Left renal pelvis (tissue), 4 donors: ENCODE data around the gene ATRX. TPM values are rescaled to one million over a fixed set of nuclear protein-coding genes. Genes with fewer than 3 reads are reported as not detected.
"Not testable (repeated sequence)": the region's sequence is repeated elsewhere in the genome, so short reads cannot be mapped to it uniquely, and the experiment has no call there.

Source experiments
- DNase-seq, 4 donors: peaks; one replicate each; pipeline ENCODE4 v3.0.0-alpha.2; 2013; ENCODE audit warnings: low read depth in 4 of 4, low spot score in 3 of 4
- polyA plus RNA-seq, 4 donors: library from polyadenylated mRNA; unstranded; fragments of 120-200 nt; gene quantifications; one replicate each; pipeline ENCODE4 v1.2.1, GENCODE V29; 2013; ENCODE audit not compliant: insufficient read length in 4 of 4

ATRX gene, protein sequence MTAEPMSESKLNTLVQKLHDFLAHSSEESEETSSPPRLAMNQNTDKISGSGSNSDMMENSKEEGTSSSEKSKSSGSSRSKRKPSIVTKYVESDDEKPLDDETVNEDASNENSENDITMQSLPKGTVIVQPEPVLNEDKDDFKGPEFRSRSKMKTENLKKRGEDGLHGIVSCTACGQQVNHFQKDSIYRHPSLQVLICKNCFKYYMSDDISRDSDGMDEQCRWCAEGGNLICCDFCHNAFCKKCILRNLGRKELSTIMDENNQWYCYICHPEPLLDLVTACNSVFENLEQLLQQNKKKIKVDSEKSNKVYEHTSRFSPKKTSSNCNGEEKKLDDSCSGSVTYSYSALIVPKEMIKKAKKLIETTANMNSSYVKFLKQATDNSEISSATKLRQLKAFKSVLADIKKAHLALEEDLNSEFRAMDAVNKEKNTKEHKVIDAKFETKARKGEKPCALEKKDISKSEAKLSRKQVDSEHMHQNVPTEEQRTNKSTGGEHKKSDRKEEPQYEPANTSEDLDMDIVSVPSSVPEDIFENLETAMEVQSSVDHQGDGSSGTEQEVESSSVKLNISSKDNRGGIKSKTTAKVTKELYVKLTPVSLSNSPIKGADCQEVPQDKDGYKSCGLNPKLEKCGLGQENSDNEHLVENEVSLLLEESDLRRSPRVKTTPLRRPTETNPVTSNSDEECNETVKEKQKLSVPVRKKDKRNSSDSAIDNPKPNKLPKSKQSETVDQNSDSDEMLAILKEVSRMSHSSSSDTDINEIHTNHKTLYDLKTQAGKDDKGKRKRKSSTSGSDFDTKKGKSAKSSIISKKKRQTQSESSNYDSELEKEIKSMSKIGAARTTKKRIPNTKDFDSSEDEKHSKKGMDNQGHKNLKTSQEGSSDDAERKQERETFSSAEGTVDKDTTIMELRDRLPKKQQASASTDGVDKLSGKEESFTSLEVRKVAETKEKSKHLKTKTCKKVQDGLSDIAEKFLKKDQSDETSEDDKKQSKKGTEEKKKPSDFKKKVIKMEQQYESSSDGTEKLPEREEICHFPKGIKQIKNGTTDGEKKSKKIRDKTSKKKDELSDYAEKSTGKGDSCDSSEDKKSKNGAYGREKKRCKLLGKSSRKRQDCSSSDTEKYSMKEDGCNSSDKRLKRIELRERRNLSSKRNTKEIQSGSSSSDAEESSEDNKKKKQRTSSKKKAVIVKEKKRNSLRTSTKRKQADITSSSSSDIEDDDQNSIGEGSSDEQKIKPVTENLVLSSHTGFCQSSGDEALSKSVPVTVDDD (N-terminal part only)
- 10 to 100 TPM; 80.8 to 91.0 (median 85.6) TPM for polyA plus RNA-seq

- DNase-seq, result peak; percentile 47 to 73 (median 64)
Measured at GRCh38 chrX:77785486-77786364, at the start of gene ATRX. TSS of gene ATRX (minus strand) at chrX:77786216. CDS start at chrX:77786001, 215 bp downstream.

DNA sequence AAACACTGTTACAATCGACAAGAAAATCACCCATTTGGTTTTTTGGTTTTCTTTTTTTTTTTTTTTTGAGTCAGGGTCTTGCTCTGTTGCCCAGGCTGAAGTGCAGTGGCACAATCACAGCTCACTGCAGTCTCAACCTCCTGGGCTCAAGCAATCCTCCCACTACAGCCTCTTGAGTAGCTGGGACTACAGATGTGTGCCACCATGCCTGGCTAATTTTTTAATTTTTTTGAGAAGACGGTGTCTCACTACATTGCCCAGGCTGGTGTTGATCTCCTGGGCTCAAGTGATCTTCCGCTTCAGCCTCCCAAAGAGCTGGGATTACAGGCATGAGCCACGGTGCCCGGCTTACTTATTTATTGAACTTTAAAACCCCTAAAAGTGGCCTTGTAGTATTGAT is 45.5 kb upstream of the ATRX start:
- DNase-seq, result not testable (repeated sequence)

DNA sequence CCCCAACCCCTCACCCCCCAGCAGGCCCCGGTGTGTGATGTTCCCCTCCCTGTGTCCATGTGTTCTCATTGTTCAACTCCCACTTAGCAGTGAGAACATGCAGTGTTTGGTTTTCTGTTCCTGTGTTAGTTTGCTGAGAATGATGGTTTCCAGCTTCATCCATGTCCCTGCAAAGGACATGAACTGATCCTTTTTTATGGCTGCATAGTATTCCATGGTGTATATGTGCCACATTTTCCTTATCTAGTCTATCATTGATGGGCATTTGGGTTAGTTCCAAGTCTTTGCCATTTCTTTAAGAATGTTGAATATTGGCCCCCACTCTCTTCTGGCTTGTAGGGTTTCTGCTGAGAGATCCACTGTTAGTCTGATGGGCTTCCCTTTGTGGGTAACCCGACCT is 36.0 kb upstream of the ATRX start:
- not testable (repeated sequence) for DNase-seq

DNA sequence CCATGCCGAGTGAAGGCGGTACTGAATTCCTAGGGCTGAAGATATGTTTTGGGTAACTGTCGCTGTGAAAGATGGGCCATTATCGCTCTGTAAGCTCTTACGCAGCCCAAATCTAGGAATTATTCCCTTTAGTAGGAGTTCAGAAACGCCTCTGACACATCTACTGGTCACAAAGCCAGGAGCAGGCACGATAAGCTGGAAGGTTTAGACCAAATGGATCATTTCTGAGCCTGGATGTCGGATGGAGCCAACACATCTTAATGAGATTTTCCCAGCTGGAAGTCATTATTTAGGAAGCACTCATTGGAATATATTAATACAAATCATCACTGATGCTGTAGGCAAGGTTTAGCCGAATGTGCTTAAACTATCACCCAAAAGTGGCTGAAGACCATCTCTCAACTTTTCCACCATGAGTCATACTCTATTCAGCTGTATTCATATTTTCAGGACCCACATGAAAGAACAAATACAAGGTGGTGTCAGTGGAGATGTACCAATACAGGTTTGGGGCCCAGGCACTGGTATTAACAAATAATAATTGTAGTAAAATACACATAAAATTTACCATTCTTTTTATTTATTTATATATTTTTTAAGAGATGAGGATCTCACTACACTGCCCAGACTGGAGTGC is 34.2 kb upstream of the ATRX start:
- DNase-seq, result no peak

- no peak for DNase-seq
Measured at GRCh38 chrX:77814210-77814609, 28.2 kb upstream of the ATRX start.

- no peak for DNase-seq
Measured at GRCh38 chrX:77802201-77802600, 16.2 kb upstream of the ATRX start.

DNA sequence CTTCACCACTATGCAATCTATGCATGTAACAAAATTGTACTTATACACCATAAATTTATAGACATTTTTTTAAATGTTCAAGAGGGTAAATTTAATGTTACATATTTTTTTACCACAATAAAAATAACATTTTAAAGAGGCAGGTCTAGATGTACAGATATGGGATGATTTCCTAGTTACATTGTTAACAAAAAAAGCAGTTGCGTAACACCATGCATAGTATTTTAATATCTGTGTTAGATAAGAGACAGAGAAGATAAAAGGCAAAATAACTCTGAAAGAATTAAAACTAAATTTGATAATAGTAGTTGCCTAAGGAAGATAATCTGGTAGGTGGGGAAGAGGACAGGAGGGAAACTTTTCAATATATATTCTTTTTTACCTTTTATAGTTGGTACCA is 9.1 kb upstream of the ATRX start:
- DNase-seq, result no peak

DNA sequence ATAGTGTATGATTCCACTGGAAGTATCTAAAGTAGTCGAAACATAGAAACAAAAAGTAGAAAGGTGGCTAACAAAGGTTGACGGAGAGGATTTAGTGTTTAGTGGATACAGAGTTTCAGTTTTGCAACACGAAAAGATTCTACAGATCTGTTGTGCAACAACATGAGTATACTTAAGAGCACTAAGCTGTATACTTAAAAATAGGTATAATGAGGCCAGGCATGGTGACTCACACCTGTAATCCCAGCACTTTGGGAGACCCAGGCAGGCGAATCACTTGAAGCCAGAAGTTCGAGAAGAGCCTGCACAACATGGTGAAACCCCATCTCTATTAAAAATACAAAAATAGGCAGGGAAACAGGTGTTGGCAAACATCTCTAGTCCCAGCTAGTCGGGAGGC is 7.9 kb upstream of the ATRX start:
- DNase-seq, result no peak

DNA sequence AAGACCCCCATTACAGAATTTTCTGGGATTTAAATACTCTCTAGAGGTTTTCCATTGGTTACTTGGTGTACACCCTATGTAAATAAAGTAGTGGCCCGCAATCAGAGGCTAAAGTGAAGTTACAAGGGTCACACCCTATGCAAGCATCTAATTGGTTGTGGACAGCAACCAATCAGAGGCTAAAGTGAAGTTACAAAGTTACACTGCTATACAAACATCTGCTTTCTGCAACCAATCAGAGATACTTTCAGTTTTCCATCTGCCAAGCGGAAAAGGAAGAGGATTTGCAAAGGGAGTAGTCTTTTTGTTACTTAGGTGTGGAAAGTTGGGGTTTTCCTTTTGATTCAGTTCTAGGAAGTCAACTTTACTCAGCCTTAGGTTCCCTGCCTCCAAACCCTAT is 2.0 kb upstream of the ATRX start:
- no peak for DNase-seq

DNA sequence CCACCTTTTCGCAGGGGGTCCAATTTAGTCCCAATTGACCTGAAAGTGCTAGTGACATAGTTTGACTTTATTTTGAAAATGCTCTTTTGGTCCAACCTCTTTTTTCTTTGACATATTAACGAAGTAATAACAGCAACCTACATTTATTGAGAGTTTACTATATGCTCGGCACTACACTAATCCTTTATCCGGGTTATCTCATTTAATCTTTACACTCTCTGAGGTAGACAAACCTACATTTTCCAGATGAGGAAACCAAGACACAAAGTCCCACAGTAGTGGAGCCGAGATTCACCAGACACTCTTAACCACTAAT is 307 bp upstream of the ATRX start:
- no peak for DNase-seq

- no peak for DNase-seq
Measured at GRCh38 chrX:77779695-77780094, 6.3 kb downstream of the ATRX start.

GRCh38 chrX:77776659-77777058 is 9.4 kb downstream of the ATRX start:
- DNase-seq, result no peak

- no peak for DNase-seq
Measured at GRCh38 chrX:77771601-77772000, 14.4 kb downstream of the ATRX start.

DNA sequence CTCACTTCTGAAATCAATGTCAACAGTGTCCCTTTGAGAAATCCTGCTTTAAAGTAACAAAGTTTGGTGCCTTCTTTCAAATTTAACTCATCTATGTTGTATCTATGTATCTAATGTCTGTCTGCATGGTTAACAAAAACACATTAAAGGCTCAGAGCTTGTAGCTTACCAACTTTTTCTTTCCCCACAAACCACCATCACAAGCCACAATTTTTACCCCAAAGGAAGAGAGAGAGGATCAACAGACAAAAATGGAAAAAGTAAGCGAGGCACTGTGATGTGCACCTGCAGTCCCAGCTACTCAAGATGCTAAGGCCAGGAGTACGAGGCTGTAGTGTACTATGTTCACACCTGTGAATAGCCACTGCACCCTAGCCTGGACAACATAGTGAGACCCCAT is 17.2 kb downstream of the ATRX start:
- DNase-seq, result no peak

DNA sequence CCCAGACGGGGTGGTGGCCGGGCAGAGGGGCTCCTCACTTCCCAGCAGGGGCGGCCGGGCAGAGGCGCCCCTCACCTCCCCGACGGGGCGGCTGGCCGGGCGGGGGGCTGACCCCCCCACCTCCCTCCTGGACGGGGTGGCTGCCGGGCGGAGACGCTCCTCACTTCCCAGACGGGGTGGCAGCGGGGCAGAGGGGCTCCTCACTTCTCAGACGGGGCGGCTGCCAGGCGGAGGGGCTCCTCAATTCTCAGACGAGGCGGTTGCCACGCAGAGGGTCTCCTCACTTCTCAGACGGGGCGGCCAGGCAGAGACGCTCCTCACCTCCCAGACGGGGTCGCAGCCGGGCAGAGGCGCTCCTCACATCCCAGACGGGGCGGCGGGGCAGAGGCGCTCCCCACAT is 19.8 kb downstream of the ATRX start:
- not testable (repeated sequence) for DNase-seq

DNA sequence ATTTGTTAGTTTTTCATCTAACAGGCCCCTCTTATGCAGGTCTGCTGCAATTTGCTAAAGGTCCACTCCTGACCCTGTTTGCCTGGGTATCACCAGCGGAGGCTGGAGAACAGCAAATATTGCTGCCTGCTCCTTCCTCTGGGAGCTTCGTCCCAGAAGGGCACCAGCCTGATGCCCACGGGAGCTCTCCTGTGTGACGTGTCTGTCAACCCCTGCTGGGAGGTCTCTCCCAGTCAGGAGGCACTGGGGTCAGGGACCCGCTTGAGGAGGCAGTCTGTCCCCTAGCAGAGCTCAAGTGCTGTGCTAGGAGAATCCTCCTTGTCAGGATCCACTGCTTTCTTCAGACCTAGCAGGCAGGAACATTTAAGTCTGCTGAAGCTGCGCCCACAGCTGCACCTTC is 30.5 kb downstream of the ATRX start:
- DNase-seq, result no peak

- not testable (repeated sequence) for DNase-seq
Measured at GRCh38 chrX:77753942-77754341, 32.1 kb downstream of the ATRX start.

DNA sequence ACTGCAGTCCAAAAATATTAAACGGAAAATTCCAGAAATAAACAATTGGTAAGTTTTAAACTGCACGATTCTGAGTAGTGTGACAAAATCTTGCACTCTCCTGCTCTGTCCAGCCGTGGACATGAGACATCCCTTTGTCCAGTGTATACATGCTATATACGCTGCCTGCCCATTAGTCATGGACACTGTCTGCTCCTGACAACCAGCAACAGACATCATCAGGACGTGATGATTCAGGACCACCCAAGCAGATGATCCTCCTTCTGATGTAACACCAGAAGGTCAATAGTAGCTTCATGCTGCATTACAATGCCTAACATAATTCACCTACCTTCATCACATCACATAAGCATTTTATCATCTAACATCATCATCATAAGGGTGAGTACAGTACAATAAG is 36.3 kb downstream of the ATRX start:
- DNase-seq, result no peak

DNA sequence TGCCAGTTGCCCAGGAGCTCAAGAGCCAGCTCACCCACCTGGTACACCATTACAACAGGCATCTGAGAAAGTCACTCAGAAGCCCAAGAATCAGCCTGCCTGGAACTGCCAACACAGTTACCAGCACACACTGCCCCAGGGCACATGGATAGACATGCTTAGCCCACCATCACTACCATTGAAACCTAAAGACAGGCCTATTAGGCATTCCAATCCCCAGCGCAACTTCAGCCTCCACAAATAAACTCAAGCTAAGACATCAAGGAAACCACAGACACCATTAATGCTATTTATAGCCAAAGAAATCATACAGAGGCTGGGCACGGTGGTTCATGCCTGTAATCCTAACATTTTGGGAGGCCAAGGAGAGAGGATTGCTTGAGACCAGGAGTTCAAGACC is 42.3 kb downstream of the ATRX start:
- no peak for DNase-seq
